Activated naive CD8-positive, alpha-beta T cell treated with anti-CD3 and anti-CD28 coated beads, Interleukin-2, amount 10 ng/mL, durations not matched to agents 7 days and 5 days (primary cell): ENCODE measurements around the gene ITGA1. TPM values are rescaled to one million over a fixed set of nuclear protein-coding genes. Genes with fewer than 3 reads are reported as not detected.
"Not testable (repeated sequence)": the region's sequence is repeated elsewhere in the genome, so short reads cannot be mapped to it uniquely, and the experiment has no call there.

Experiments
- ATAC-seq: fragments of 150-1000 bp; cut with Tn5 transposase; one replicate; pipeline ENCODE4 v1.10.0; 2021; ENCODE audit warnings: low read depth, moderate library complexity
- POLR2A ChIA-PET: fragments of 350-600 bp; sonication (Branson Sonifier 250); formaldehyde crosslinking; loops from one replicate; lab custom pipeline; 2021; ENCODE audit warnings: antibody characterized with exemption; lab: Charles Lee
- DNase-seq: peaks from one replicate; pipeline ENCODE4 v3.0.0; 2021
- H3K27ac Mint-ChIP-seq: one replicate; pipeline ENCODE4 v1.8.0; 2022; ENCODE audit warnings: mild to moderate bottlenecking, mixed read lengths
- H3K27me3 Mint-ChIP-seq: one replicate; pipeline ENCODE4 v1.8.0; 2022; ENCODE audit warnings: mild to moderate bottlenecking, moderate library complexity, mixed read lengths
- H3K36me3 Mint-ChIP-seq: one replicate; pipeline ENCODE4 v1.8.0; 2021; ENCODE audit warnings: mild to moderate bottlenecking, mixed read lengths
- H3K4me1 Mint-ChIP-seq: one replicate; pipeline ENCODE4 v1.8.0; 2021; ENCODE audit warnings: mixed read lengths
- H3K4me3 Mint-ChIP-seq: one replicate; pipeline ENCODE4 v1.8.0; 2022; ENCODE audit warnings: mild to moderate bottlenecking, moderate library complexity, mixed read lengths
- H3K9me3 Mint-ChIP-seq: one replicate; pipeline ENCODE4 v1.8.0; 2021; ENCODE audit warnings: mixed read lengths
- total RNA-seq, 2 experiments: library from RNA; stranded (reverse); gene quantifications; one replicate each; pipeline ENCODE4 v1.2.3, GENCODE V29; 2021

The ITGA1 gene
- total RNA-seq, 2 experiments from 2014 or later, result 21.7 to 23.6 TPM

DNA sequence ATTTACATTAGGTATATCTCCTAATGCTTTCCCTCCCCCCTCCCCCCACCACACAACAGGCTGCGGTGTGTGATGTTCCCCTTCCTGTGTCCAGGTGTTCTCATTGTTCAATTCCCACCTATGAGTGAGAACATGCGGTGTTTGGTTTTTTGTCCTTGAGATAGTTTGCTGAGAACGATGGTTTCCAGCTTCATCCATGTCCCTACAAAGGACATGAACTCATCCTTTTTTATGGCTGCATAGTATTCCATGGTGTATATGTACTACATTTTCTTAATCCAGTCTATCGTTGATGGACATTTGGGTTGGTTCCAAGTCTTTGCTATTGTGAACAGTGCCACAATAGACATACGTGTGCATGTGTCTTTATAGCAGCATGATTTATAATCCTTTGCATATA, 61.0 kb downstream of the ITGA1 start:
- POLR2A ChIA-PET, H3K9me3 Mint-ChIP-seq, H3K27me3 Mint-ChIP-seq, H3K4me1 Mint-ChIP-seq, H3K4me3 Mint-ChIP-seq, ATAC-seq, H3K27ac Mint-ChIP-seq, H3K36me3 Mint-ChIP-seq, DNase-seq: not testable (repeated sequence)

DNA sequence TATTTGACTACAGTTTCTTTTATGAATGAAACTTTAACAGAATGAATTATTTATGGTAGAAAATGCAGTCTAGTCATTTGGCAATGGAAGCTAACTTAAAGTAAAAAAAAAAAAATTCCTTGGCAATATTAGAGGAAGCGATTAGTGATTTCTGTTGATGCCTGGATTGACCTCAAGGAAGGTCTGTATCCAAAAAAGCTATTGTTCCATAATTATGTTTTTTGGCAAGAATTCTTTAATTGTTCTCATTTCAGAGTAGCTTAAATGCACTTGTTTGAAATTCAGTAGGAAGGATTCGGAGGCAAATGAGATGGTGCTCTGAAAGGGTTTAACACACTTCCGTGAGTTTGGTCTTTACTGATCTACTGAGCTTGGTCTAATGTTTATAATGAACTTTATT, 61.8 kb downstream of the ITGA1 start:
- ATAC-seq (no peak), DNase-seq (no peak)
- peaks cover 9% of the 10 kb centered on the region for H3K4me1 Mint-ChIP-seq
- peaks cover 2% of the 10 kb centered on the region for H3K9me3 Mint-ChIP-seq
- H3K4me3 Mint-ChIP-seq, result no peak overlapping the region
- no peaks in the 10 kb centered on the region for H3K27me3 Mint-ChIP-seq
- POLR2A ChIA-PET, result no interaction called here
- no peak overlapping the region for H3K27ac Mint-ChIP-seq
- no peaks in the 10 kb centered on the region for H3K36me3 Mint-ChIP-seq

DNA sequence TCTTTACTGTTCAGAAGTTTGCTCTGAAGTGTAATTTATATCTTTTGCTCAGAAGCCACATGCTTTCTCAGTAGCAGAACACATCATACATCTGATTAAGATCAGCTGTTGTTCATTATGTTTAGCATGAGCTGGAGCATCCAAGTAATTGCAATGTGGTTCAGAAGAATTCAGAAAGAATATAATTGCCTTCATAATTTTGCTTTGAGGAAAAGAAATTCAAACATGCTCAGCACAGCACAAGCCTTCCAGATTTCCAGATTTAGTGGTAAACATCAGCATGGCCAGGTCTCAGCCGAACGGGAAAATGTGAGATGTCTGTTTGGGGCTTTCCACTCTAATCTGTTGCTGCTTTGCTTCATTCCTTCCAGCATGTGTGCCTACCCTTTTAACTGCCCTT, 65.9 kb downstream of the ITGA1 start:
- H3K9me3 Mint-ChIP-seq, result no peaks in the 10 kb centered on the region
- H3K4me1 Mint-ChIP-seq, result peaks cover 4% of the 10 kb centered on the region
- POLR2A ChIA-PET, result no interaction called here
- no peak for DNase-seq
- H3K27me3 Mint-ChIP-seq, result no peaks in the 10 kb centered on the region
- no peak for ATAC-seq
- no peaks in the 10 kb centered on the region for H3K36me3 Mint-ChIP-seq
- H3K4me3 Mint-ChIP-seq, result no peak overlapping the region
- no peak overlapping the region for H3K27ac Mint-ChIP-seq

DNA sequence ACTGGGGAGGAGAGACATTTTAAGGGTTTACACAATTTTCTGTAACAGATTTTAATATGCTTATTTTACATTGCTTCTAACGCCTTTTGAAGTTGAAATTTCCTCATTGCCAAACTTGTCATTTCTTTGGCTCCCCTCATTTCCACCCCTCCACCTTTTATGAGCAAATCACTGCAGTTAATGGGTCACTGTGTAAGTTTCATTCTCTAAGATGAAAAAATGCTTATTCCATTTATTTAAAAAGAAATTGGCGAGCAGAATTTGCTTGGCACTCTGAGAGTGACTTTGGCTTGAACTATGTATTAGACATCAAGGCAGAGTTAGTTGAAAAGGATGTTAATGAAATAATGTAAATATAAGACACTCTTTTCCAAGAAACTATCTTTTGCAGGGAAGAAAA, 66.6 kb downstream of the ITGA1 start:
- Mint-ChIP-seq H3K4me1 (peaks cover 4% of the 10 kb centered on the region), H3K27ac (no peak overlapping the region), H3K27me3 (no peaks in the 10 kb centered on the region), H3K4me3 (no peak overlapping the region), H3K36me3 (no peaks in the 10 kb centered on the region), H3K9me3 (no peaks in the 10 kb centered on the region)
- DNase-seq, result no peak
- POLR2A ChIA-PET, result no interaction called here
- ATAC-seq, result no peak

DNA sequence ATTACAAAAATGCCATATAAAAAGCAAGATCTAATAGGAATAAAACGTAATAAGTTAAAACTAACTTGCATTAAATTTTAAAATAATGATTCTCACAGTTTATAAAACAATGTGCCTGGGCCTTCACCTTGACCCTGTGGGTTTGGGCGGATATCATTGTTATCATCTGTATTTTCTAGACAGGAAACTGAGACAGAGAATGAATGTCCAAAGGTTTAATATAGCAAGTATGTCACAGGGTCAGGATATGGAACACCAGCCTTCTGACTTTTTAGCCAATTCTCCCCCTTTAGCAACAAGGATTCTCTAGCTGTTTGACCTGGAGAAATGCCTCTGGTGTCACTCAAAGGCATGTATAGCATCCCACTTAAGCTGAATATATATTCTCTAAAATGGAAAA, 67.2 kb downstream of the ITGA1 start:
- no peaks in the 10 kb centered on the region for H3K27me3 Mint-ChIP-seq
- no peak for ATAC-seq
- no peaks in the 10 kb centered on the region for H3K9me3 Mint-ChIP-seq
- H3K4me3 Mint-ChIP-seq, result no peak overlapping the region
- no peak overlapping the region for H3K27ac Mint-ChIP-seq
- no peak for DNase-seq
- no peaks in the 10 kb centered on the region for H3K36me3 Mint-ChIP-seq
- POLR2A ChIA-PET, result no interaction called here
- peaks cover 4% of the 10 kb centered on the region for H3K4me1 Mint-ChIP-seq

DNA sequence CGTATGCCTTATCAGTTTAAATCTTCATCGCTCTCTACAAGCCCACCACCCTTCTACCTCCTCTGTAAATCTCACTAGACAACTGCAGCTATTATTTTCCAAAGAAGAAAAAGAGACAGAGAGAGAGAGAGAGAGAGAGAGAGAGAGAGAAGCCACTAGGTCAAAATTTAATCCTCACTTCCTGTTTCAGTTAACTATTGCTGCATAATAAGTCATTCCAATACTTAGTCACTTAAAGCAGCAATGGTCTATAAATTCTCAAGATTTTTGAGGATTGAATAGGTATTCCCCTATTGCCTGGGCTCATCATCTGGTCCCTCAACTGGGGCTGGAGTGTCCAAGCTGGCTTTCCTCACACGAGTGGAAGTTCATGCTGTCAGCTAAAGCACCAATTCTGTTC, 68.8 kb downstream of the ITGA1 start:
- no peaks in the 10 kb centered on the region for H3K9me3 Mint-ChIP-seq
- no peaks in the 10 kb centered on the region for H3K27me3 Mint-ChIP-seq
- H3K36me3 Mint-ChIP-seq, result no peaks in the 10 kb centered on the region
- POLR2A ChIA-PET, result no interaction called here
- H3K4me1 Mint-ChIP-seq, result peaks cover 4% of the 10 kb centered on the region
- H3K27ac Mint-ChIP-seq, result no peak overlapping the region
- DNase-seq (no peak), ATAC-seq (no peak)
- no peak overlapping the region for H3K4me3 Mint-ChIP-seq

DNA sequence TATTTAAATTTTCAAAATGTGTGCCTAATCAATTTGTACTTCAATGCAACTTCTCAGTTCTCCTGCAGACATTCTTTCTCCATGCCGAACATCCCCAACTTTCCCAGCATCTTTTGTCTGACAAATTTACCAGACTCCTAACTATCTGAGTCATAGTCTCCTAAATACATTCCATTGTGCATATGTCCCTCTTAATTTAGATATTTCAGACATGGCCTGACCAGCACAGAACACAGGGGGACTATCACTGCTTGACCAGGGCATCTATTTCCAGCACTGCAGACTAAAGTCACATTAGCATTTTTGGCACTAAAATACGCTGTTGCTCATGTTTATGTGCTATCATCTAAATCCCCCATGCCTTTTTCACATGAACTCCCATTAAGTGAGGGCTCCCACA, 71.9 kb downstream of the ITGA1 start:
- Mint-ChIP-seq H3K4me3 (no peak overlapping the region), H3K27ac (no peak overlapping the region), H3K9me3 (no peaks in the 10 kb centered on the region), H3K36me3 (no peaks in the 10 kb centered on the region), H3K4me1 (no peaks in the 10 kb centered on the region), H3K27me3 (no peaks in the 10 kb centered on the region)
- POLR2A ChIA-PET, result no interaction called here
- no peak for DNase-seq
- no peak for ATAC-seq

DNA sequence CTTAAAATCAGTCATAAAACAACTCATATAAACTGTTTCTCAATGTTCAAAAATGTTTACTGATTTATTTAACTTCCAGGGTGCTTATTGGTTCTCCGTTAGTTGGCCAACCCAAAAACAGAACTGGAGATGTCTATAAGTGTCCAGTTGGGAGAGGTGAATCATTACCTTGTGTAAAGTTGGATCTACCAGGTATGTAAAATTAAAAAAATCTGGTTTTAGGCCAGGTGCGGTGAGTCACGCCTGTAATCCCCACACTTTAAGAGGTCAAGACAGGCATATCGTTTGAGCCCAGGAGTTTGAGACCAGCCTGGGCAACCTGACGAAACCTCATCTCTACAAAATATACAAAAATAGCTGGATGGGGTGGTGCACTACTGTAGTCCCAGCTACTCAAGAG, 73.7 kb downstream of the ITGA1 start:
- Mint-ChIP-seq H3K9me3 (no peaks in the 10 kb centered on the region), H3K4me1 (no peaks in the 10 kb centered on the region), H3K27ac (no peak overlapping the region), H3K4me3 (no peak overlapping the region), H3K36me3 (no peaks in the 10 kb centered on the region), H3K27me3 (no peaks in the 10 kb centered on the region)
- DNase-seq (no peak), ATAC-seq (no peak)
- POLR2A ChIA-PET, result no interaction called here

DNA sequence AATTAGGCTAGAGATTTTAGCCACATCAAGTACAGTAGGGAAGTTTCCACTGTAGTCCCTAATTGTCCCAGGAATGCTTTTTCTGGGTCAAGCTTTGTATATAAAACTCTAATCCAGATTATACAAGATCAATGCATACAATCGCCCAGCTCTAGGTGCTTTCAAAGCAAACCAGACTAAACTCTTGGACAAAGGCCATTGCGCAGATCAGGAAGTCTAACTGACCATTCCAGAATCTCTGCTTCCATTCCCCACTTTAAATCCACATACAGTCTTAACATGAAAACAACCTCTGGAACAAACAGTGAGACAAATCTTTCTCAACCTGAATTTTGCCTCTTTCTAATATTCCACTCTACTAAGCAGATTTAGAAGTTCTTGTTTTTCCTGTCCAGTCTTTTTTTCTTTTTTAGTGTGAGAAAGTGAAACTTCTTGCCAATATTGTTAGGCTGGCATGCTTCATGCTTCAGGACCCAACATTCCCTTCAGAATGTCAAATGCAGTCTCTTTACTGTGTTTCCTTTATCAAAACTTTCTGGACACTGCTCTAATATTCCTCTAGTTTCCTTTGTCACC, 76.1 kb downstream of the ITGA1 start:
- H3K4me3 Mint-ChIP-seq, result no peak overlapping the region
- H3K27me3 Mint-ChIP-seq, result peaks cover 2% of the 10 kb centered on the region
- peaks cover 1% of the 10 kb centered on the region for H3K9me3 Mint-ChIP-seq
- POLR2A ChIA-PET, result no interaction called here
- DNase-seq (no peak), ATAC-seq (no peak)
- no peak overlapping the region for H3K27ac Mint-ChIP-seq
- no peaks in the 10 kb centered on the region for H3K4me1 Mint-ChIP-seq
- no peaks in the 10 kb centered on the region for H3K36me3 Mint-ChIP-seq

DNA sequence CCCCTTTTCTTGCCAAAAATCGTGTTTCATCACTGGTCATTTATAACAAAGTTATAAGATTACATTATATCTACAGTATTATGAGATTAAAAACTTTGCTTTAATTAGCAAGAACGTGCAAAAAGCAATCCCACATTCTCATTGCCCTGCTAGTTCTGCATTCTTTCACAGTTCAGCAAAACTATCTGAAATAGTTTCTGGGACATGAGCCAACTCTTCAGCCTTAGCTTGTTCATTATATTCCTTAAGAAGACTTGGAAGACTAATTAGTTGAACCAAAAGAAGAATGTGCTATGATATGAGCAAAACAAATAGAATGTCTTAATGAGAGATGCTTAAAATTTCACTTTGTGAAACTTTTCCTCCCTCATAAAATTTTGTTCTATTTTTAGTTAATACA, 76.7 kb downstream of the ITGA1 start:
- Mint-ChIP-seq H3K4me1 (no peaks in the 10 kb centered on the region), H3K4me3 (no peak overlapping the region), H3K9me3 (peaks cover 1% of the 10 kb centered on the region), H3K36me3 (no peaks in the 10 kb centered on the region), H3K27me3 (peaks cover 2% of the 10 kb centered on the region), H3K27ac (no peak overlapping the region)
- ATAC-seq (no peak), DNase-seq (no peak)
- POLR2A ChIA-PET, result no interaction called here

DNA sequence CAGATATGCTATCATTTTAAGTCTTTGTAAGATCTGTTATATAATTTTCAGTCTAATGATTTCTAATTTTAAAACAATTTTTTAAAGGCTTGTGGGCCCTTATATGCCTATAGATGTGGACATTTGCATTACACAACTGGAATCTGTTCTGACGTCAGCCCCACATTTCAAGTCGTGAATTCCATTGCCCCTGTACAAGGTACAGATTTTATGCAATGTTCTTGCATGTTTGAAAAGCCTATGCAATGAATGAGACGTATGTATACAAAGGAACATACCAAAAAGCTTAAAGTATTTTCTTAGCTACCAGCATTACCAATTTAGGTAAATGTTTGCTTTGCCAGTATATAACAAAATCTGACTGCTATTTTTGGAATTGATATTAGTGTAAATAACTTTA, 77.2 kb downstream of the ITGA1 start:
- H3K27me3 Mint-ChIP-seq, result peaks cover 2% of the 10 kb centered on the region
- DNase-seq (no peak), ATAC-seq (no peak)
- peaks cover 1% of the 10 kb centered on the region for H3K9me3 Mint-ChIP-seq
- POLR2A ChIA-PET, result no interaction called here
- no peaks in the 10 kb centered on the region for H3K4me1 Mint-ChIP-seq
- no peaks in the 10 kb centered on the region for H3K36me3 Mint-ChIP-seq
- no peak overlapping the region for H3K27ac Mint-ChIP-seq
- H3K4me3 Mint-ChIP-seq, result no peak overlapping the region

DNA sequence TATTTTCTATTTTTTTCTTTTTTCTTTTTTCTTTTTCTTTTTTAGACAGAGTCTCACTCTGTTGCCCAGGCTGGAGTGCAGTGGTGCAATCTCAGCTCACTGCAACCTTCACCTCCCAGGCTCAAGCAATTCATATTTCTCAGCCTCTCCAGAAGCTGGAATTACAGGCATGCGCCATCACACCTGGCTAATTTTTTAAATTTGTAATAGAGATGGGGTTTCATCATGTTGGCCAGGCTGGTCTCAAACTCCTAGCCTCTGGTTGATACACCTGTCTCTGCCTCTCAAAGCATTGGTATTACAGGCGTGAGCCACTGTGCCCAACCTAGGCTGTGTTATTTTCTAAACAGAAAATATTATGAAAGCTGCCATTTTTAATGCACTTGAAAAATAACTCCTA, 78.3 kb downstream of the ITGA1 start:
- H3K4me1 Mint-ChIP-seq, H3K36me3 Mint-ChIP-seq, POLR2A ChIA-PET, ATAC-seq, H3K27ac Mint-ChIP-seq, H3K9me3 Mint-ChIP-seq, H3K27me3 Mint-ChIP-seq, DNase-seq, H3K4me3 Mint-ChIP-seq: not testable (repeated sequence)

DNA sequence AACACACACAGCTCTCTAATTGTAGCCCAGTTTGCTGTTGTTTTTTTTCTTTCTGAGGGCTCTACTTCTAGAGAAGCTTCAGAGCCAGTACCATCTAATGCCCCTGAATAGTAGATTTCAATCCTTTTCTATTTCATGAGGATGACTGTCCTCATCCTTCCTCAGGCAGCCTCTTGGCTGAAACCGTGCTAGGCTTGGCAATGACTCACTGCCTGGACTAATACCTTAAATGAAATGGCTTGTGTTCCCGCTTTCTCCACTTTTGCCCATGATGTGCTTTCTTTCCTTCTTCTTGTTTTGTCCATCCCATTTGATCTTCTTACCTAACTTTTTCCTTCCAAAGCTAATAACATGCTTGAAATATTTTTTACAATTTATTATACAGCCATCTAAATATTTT, 80.1 kb downstream of the ITGA1 start:
- POLR2A ChIA-PET, result no interaction called here

DNA sequence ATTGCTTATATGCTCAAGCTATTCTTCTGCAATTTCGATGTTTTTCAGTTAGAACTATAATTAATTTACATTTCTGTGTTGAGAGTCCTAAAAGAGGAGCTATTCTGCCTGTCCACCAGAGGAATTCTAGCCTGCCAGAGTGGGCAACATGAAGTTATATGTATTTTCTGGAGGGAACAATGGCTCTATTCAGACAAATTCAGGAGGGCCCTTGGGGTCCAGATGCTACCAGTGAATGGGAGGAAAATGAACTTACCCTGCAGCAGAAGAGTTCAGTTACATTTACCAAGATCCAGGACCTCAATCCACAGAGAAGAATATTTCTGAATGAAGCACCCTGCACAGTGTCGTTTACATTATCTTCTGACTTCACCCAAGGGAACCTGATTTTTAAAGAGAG, 80.7 kb downstream of the ITGA1 start:
- no peak overlapping the region for H3K27ac Mint-ChIP-seq
- POLR2A ChIA-PET, result no interaction called here

More for the DNA sequence above, 80.1 kb downstream of the ITGA1 start:
- Mint-ChIP-seq H3K27me3 (peaks cover 2% of the 10 kb centered on the region), H3K36me3 (no peaks in the 10 kb centered on the region), H3K9me3 (peaks cover 1% of the 10 kb centered on the region), H3K4me1 (no peaks in the 10 kb centered on the region), H3K4me3 (no peak overlapping the region), H3K27ac (no peak overlapping the region)
- DNase-seq (no peak), ATAC-seq (no peak)

DNA sequence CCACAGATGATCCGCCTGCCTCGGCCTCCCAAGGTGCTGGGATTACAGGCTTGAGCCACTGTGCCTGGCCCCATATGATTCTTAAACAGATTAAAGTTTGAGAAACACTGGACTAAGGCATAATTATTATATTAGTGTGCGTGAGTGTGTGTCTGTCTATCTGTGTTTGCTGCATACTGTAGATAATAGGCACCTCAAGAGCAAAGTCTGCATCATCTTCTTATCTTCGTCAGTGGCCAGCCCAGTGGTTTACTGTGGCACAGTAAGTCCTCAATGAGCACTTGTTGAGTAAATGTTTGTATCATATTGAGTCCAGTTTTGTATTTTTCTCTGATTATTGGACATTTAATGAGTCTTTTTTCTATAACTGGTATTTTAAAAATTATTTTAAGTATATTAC, 81.7 kb downstream of the ITGA1 start:
- ATAC-seq (no peak), DNase-seq (no peak)
- H3K4me3 Mint-ChIP-seq, result no peak overlapping the region
- H3K27ac Mint-ChIP-seq, result no peak overlapping the region
- POLR2A ChIA-PET, result no interaction called here
- no peaks in the 10 kb centered on the region for H3K4me1 Mint-ChIP-seq
- H3K36me3 Mint-ChIP-seq, result peaks cover 1% of the 10 kb centered on the region
- H3K9me3 Mint-ChIP-seq, result peaks cover 1% of the 10 kb centered on the region
- H3K27me3 Mint-ChIP-seq, result peaks cover 2% of the 10 kb centered on the region

More for the DNA sequence above, 80.7 kb downstream of the ITGA1 start:
- no peak overlapping the region for H3K4me3 Mint-ChIP-seq
- peaks cover 1% of the 10 kb centered on the region for H3K36me3 Mint-ChIP-seq
- H3K4me1 Mint-ChIP-seq, result no peaks in the 10 kb centered on the region
- ATAC-seq (no peak), DNase-seq (no peak)
- H3K9me3 Mint-ChIP-seq, result peaks cover 1% of the 10 kb centered on the region
- peaks cover 2% of the 10 kb centered on the region for H3K27me3 Mint-ChIP-seq
